Chondrocyte (in vitro differentiated cells): ENCODE results near the gene DNAH2. TPM values are rescaled to one million over a fixed set of nuclear protein-coding genes. Genes with fewer than 3 reads are reported as not detected.

Source experiments
- DNase-seq: peaks from one replicate; pipeline ENCODE4 v3.0.0; 2021; ENCODE audit warnings: mixed read lengths, low spot score
- H3K27ac Mint-ChIP-seq: one replicate; pipeline ENCODE4 v1.8.0; 2021; ENCODE audit warnings: mild to moderate bottlenecking, moderate library complexity, mixed read lengths; ENCODE audit not compliant: unreplicated experiment
- H3K27me3 Mint-ChIP-seq: 2 replicates; pipeline ENCODE4 v1.8.0; 2021; ENCODE audit warnings: low read depth, mixed read lengths
- H3K36me3 Mint-ChIP-seq: 2 replicates; pipeline ENCODE4 v1.8.0; 2021; ENCODE audit warnings: low read depth, mixed read lengths
- H3K4me1 Mint-ChIP-seq: 2 replicates; pipeline ENCODE4 v1.8.0; 2021; ENCODE audit warnings: low read depth, mild to moderate bottlenecking, mixed read lengths
- H3K4me3 Mint-ChIP-seq: one replicate; pipeline ENCODE4 v1.8.0; 2021; ENCODE audit warnings: mild to moderate bottlenecking, moderate library complexity, mixed read lengths; ENCODE audit not compliant: unreplicated experiment
- H3K9me3 Mint-ChIP-seq: 2 replicates; pipeline ENCODE4 v1.8.0; 2021; ENCODE audit warnings: low read depth, mixed read lengths
- CTCF ChIP-seq: fragments of 200-600 bp; sonication (generic); IDR thresholded peaks from 2 replicates; pipeline ENCODE4 v1.5.0; 2021; ENCODE audit warnings: antibody characterized with exemption, mild to moderate bottlenecking, moderate library complexity
- total RNA-seq: library from RNA; stranded (reverse); gene quantifications from 3 replicates; pipeline ENCODE4 v1.2.1, GENCODE V29; 2021

DNAH2 gene
- total RNA-seq, 1 donor from 2014 or later = not detected

- no peak overlapping the region for H3K27ac Mint-ChIP-seq
- no peaks in the 10 kb centered on the region for H3K36me3 Mint-ChIP-seq
- peaks cover 10% of the 10 kb centered on the region for H3K27me3 Mint-ChIP-seq
- H3K9me3 Mint-ChIP-seq = no peaks in the 10 kb centered on the region
- DNase-seq = no peak
- H3K4me1 Mint-ChIP-seq = peaks cover 4% of the 10 kb centered on the region
- H3K4me3 Mint-ChIP-seq = no peak overlapping the region
- no peak for TF ChIP-seq CTCF
These were observed 59.5 kb downstream of the DNAH2 start for GRCh38 chr17:7777017-7777416.

GRCh38 chr17:7780736-7781135 is 63.2 kb downstream of the DNAH2 start:
- H3K36me3 Mint-ChIP-seq = no peaks in the 10 kb centered on the region
- no peak overlapping the region for H3K27ac Mint-ChIP-seq

GRCh38 chr17:7781429-7781828 is 63.9 kb downstream of the DNAH2 start:
- Mint-ChIP-seq H3K9me3 (no peaks in the 10 kb centered on the region), H3K4me3 (no peak overlapping the region)
- DNase-seq = no peak

More at GRCh38 chr17:7780736-7781135, 63.2 kb downstream of the DNAH2 start:
- no peak for TF ChIP-seq CTCF
- H3K4me1 Mint-ChIP-seq = no peaks in the 10 kb centered on the region
- DNase-seq = no peak
- H3K9me3 Mint-ChIP-seq = no peaks in the 10 kb centered on the region
- H3K4me3 Mint-ChIP-seq = no peak overlapping the region
- H3K27me3 Mint-ChIP-seq = peaks cover 19% of the 10 kb centered on the region

GRCh38 chr17:7782240-7782639 is 64.7 kb downstream of the DNAH2 start:
- Mint-ChIP-seq H3K27me3 (peaks cover 19% of the 10 kb centered on the region), H3K4me1 (no peaks in the 10 kb centered on the region), H3K4me3 (no peak overlapping the region), H3K36me3 (no peaks in the 10 kb centered on the region), H3K27ac (no peak overlapping the region), H3K9me3 (no peaks in the 10 kb centered on the region)
- TF ChIP-seq CTCF = peak; percentile 71
- DNase-seq = no peak

More at GRCh38 chr17:7781429-7781828, 63.9 kb downstream of the DNAH2 start:
- no peak overlapping the region for H3K27ac Mint-ChIP-seq
- no peaks in the 10 kb centered on the region for H3K4me1 Mint-ChIP-seq
- peaks cover 19% of the 10 kb centered on the region for H3K27me3 Mint-ChIP-seq
- H3K36me3 Mint-ChIP-seq = no peaks in the 10 kb centered on the region
- TF ChIP-seq CTCF = no peak

GRCh38 chr17:7786866-7787265 is 69.3 kb downstream of the DNAH2 start:
- Mint-ChIP-seq H3K4me3 (no peak overlapping the region), H3K36me3 (peaks cover 2% of the 10 kb centered on the region), H3K4me1 (no peaks in the 10 kb centered on the region), H3K27ac (no peak overlapping the region), H3K9me3 (no peaks in the 10 kb centered on the region), H3K27me3 (peaks cover 19% of the 10 kb centered on the region)
- no peak for DNase-seq
- no peak for TF ChIP-seq CTCF
